Mesenchymal stem cell (in vitro differentiated cells and primary cell): ENCODE measurements around the gene MINDY1. TPM values are rescaled to one million over a fixed set of nuclear protein-coding genes. Genes with fewer than 3 reads are reported as not detected.

Experiments
- DNase-seq: peaks from one replicate; pipeline ENCODE4 v3.0.0-alpha.2; 2013
- H2AFZ ChIP-seq: one replicate; pipeline ENCODE4 v1.6.1; 2013; ENCODE audit warnings: low read depth, mild to moderate bottlenecking, control low read depth, inconsistent platforms, low read length, moderate library complexity
- H2AK5ac ChIP-seq: 2 replicates; pipeline ENCODE4 v1.6.1; 2013; ENCODE audit warnings: low read length, moderate library complexity, mild to moderate bottlenecking, inconsistent platforms; ENCODE audit not compliant: severe bottlenecking
- H2BK120ac ChIP-seq: one replicate; pipeline ENCODE4 v1.6.1; 2013; ENCODE audit warnings: low read depth, mild to moderate bottlenecking, inconsistent platforms, low read length, moderate library complexity
- H2BK12ac ChIP-seq, 2 experiments: one replicate each; pipeline ENCODE4 v1.6.1; 2013; ENCODE audit warnings: inconsistent platforms in 2 of 2, low read length in 2 of 2, mild to moderate bottlenecking in 2 of 2, moderate library complexity in 2 of 2, control low read depth in 1 of 2
- H2BK15ac ChIP-seq: one replicate; pipeline ENCODE4 v1.6.1; 2013; ENCODE audit warnings: mild to moderate bottlenecking, low read depth, inconsistent platforms; ENCODE audit not compliant: poor library complexity, severe bottlenecking
- H2BK5ac ChIP-seq: 2 replicates; pipeline ENCODE4 v1.6.1; 2013; ENCODE audit warnings: low read depth, mild to moderate bottlenecking, low read length, control low read depth, inconsistent platforms; ENCODE audit not compliant: poor library complexity, severe bottlenecking
- H3K14ac ChIP-seq, 2 experiments: one replicate each; pipeline ENCODE4 v1.6.1; 2013; ENCODE audit warnings: inconsistent platforms in 2 of 2, low read length in 2 of 2, control low read depth in 1 of 2, mild to moderate bottlenecking in 1 of 2, moderate library complexity in 1 of 2
- H3K18ac ChIP-seq, 2 experiments: one replicate each; pipeline ENCODE4 v1.6.1; 2013; ENCODE audit warnings: inconsistent platforms in 2 of 2, low read length in 2 of 2, control low read depth in 1 of 2, low read depth in 1 of 2, mild to moderate bottlenecking in 1 of 2
- H3K23ac ChIP-seq, 2 experiments: one replicate each; pipeline ENCODE4 v1.6.1; 2013; ENCODE audit warnings: inconsistent platforms in 2 of 2, low read length in 2 of 2, mild to moderate bottlenecking in 2 of 2, moderate library complexity in 2 of 2, control low read depth in 1 of 2
- H3K27ac ChIP-seq: 2 replicates; pipeline ENCODE4 v1.5.1; 2013; ENCODE audit warnings: mild to moderate bottlenecking, moderate library complexity, low read length, control low read depth, inconsistent platforms; ENCODE audit not compliant: poor library complexity, severe bottlenecking
- H3K27me3 ChIP-seq, 2 experiments: 2 replicates each; pipeline versions ENCODE4 v1.6.1 to v1.7.0; 2013; ENCODE audit warnings: low read length in 2 of 2, mild to moderate bottlenecking in 2 of 2, moderate library complexity in 2 of 2, control low read depth in 1 of 2, inconsistent platforms in 1 of 2; ENCODE audit not compliant: control insufficient read depth in 1 of 2, insufficient read depth in 1 of 2
- H3K36me3 ChIP-seq, 2 experiments: 2 replicates each; pipeline versions ENCODE4 v1.6.1 to v1.7.0; 2013; ENCODE audit warnings: low read length in 2 of 2, control low read depth in 1 of 2, inconsistent platforms in 1 of 2, low read depth in 1 of 2, mild to moderate bottlenecking in 1 of 2; ENCODE audit not compliant: insufficient read depth in 2 of 2, control insufficient read depth in 1 of 2
- H3K4ac ChIP-seq, 2 experiments: one replicate each; pipeline ENCODE4 v1.6.1; 2013; ENCODE audit warnings: inconsistent platforms in 2 of 2, low read length in 2 of 2, mild to moderate bottlenecking in 2 of 2, moderate library complexity in 2 of 2, control low read depth in 1 of 2, low read depth in 1 of 2
- H3K4me1 ChIP-seq: 2 replicates; pipeline ENCODE4 v1.6.1; 2013; ENCODE audit warnings: low read depth, low read length, control low read depth; ENCODE audit not compliant: control insufficient read depth, insufficient read depth
- H3K4me2 ChIP-seq: 2 replicates; pipeline ENCODE4 v1.6.1; 2013; ENCODE audit warnings: low read length, mild to moderate bottlenecking, inconsistent platforms; ENCODE audit not compliant: poor library complexity, severe bottlenecking
- H3K4me3 ChIP-seq, 2 experiments: 2 replicates each; pipeline versions ENCODE4 v1.5.1 to v1.7.0; 2013; ENCODE audit warnings: low read length in 2 of 2, mild to moderate bottlenecking in 2 of 2, control low read depth in 1 of 2, low read depth in 1 of 2; ENCODE audit not compliant: insufficient read depth in 1 of 2
- H3K79me1 ChIP-seq: replicated peaks from 2 replicates; pipeline ENCODE4 v1.6.1; 2013; ENCODE audit warnings: mild to moderate bottlenecking, control low read depth, low read length, inconsistent platforms; ENCODE audit not compliant: poor library complexity, severe bottlenecking
- H3K9ac ChIP-seq: 2 replicates; pipeline ENCODE4 v1.7.0; 2013; ENCODE audit warnings: mild to moderate bottlenecking, low read length, moderate library complexity
- H3K9me3 ChIP-seq: 2 replicates; pipeline ENCODE4 v1.7.0; 2013; ENCODE audit warnings: mild to moderate bottlenecking, low read length; ENCODE audit not compliant: control insufficient read depth
- H4K8ac ChIP-seq: one replicate; pipeline ENCODE4 v1.6.1; 2013; ENCODE audit warnings: inconsistent platforms, mild to moderate bottlenecking, low read length, moderate library complexity
- H4K91ac ChIP-seq: one replicate; pipeline ENCODE4 v1.6.1; 2013; ENCODE audit warnings: mild to moderate bottlenecking, low read length, inconsistent platforms
- WGBS: methylation state at CpG from one replicate; pipeline ENCODE4 v1.1.7; 2013; ENCODE audit warnings: mixed read lengths; 5-methylcytosine and 5-hydroxymethylcytosine counted together
- polyA plus RNA-seq, 2 experiments: library from polyadenylated mRNA; stranded (reverse); fragments of 200-250 nt; gene quantifications; one replicate each; pipeline ENCODE4 v1.2.3, GENCODE V29; 2013

MINDY1 gene, protein sequence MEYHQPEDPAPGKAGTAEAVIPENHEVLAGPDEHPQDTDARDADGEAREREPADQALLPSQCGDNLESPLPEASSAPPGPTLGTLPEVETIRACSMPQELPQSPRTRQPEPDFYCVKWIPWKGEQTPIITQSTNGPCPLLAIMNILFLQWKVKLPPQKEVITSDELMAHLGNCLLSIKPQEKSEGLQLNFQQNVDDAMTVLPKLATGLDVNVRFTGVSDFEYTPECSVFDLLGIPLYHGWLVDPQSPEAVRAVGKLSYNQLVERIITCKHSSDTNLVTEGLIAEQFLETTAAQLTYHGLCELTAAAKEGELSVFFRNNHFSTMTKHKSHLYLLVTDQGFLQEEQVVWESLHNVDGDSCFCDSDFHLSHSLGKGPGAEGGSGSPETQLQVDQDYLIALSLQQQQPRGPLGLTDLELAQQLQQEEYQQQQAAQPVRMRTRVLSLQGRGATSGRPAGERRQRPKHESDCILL
- polyA plus RNA-seq (2013, experiment 1 of 2) = 9.3 TPM
- 8.1 TPM for polyA plus RNA-seq (2013, experiment 2 of 2)

- peak; percentile 96 for DNase-seq
- H3K36me3 ChIP-seq = peaks cover 7 to 15% of the 10 kb centered on the region in 2 experiments
- H3K27me3 ChIP-seq = no peaks in the 10 kb centered on the region
- H4K8ac ChIP-seq = peak within 1 kb of the TSS; percentile 41
- H3K9me3 ChIP-seq = no peaks in the 10 kb centered on the region
- peak within 1 kb of the TSS; percentile 27 for H2AK5ac ChIP-seq
- peak within 1 kb of the TSS in 1 of 2 experiments; percentile 90 for H3K23ac ChIP-seq
- H3K4me3 ChIP-seq = peak within 1 kb of the TSS; percentile 60 to 93
- peaks cover 15% of the 10 kb centered on the region for H3K79me1 ChIP-seq
- 16% methylated on average over 11 of the region's 18 CpGs for WGBS
- peak within 1 kb of the TSS in 1 of 2 experiments; percentile 82 for H3K14ac ChIP-seq
- peak within 1 kb of the TSS; percentile 85 for H3K27ac ChIP-seq
- H3K4me2 ChIP-seq = peak within 1 kb of the TSS; percentile 82
- peaks cover 24% of the 10 kb centered on the region for H3K4me1 ChIP-seq
- H2BK12ac ChIP-seq = peak within 1 kb of the TSS; percentile 1 to 91
- H3K4ac ChIP-seq = peak within 1 kb of the TSS in 1 of 2 experiments; percentile 74
- peak within 1 kb of the TSS; percentile 60 for H2AFZ ChIP-seq
- no peak within 1 kb of the TSS for H4K91ac ChIP-seq
- H2BK5ac ChIP-seq = no peak within 1 kb of the TSS
- peak within 1 kb of the TSS; percentile 11 for H2BK120ac ChIP-seq
- peak within 1 kb of the TSS; percentile 97 for H3K9ac ChIP-seq
- peak within 1 kb of the TSS; percentile 77 to 95 for H3K18ac ChIP-seq
- H2BK15ac ChIP-seq = peak within 1 kb of the TSS; percentile 62
These were observed at the start of gene MINDY1 for GRCh38 chr1:151006327-151007052. Gene MINDY1, minus strand, starts transcription at chr1:151006902. Its CDS starts 4,285 bp downstream, at chr1:151002617.

GRCh38 chr1:151056149-151056548, 49.4 kb upstream of the MINDY1 start:
- Histone ChIP-seq H3K4ac (no peak overlapping the region), H3K79me1 (peaks cover 9% of the 10 kb centered on the region), H3K36me3 (peaks cover 36 to 59% of the 10 kb centered on the region in 2 experiments), H3K4me2 (no peak overlapping the region), H4K8ac (no peak overlapping the region), H2BK5ac (no peak overlapping the region), H3K4me3 (no peak overlapping the region), H3K23ac (no peak overlapping the region), H3K9ac (peak overlapping the region; percentile 55), H2BK120ac (no peak overlapping the region), H3K14ac (no peak overlapping the region), H3K18ac (no peak overlapping the region), H3K27ac (no peak overlapping the region), H2BK12ac (no peak overlapping the region), H4K91ac (no peak overlapping the region), H2AFZ (no peak overlapping the region), H3K9me3 (no peaks in the 10 kb centered on the region), H3K27me3 (no peaks in the 10 kb centered on the region), H2AK5ac (peak overlapping the region; percentile 56), H2BK15ac (no peak overlapping the region), H3K4me1 (peaks cover 11% of the 10 kb centered on the region)
- DNase-seq = no peak
- WGBS = 46% methylated on average over 2 of the region's 2 CpGs

DNA sequence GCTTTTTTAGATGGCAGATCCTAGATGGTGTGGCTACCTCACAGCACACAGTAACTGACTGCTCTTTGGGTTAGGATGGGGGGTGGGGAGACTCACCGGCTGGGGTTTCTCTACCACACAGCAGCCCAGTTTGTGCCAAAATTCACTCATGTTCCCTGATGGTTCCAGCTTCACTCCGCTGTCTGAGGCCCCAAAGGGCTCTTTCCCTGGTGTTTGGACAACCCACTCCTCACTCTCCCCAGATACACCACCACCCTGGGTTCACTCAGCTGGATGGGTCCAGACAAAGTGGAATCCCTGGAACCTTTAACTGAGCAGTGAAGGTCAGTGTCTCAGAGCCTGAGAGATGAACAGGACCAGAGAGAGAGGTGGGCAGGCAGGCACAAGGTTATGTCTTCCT, 48.9 kb upstream of the MINDY1 start:
- H3K27me3 ChIP-seq = no peaks in the 10 kb centered on the region

More for the DNA sequence above, 48.9 kb upstream of the MINDY1 start:
- no peak overlapping the region for H2BK12ac ChIP-seq
- H4K91ac ChIP-seq = no peak overlapping the region
- H3K79me1 ChIP-seq = peaks cover 9% of the 10 kb centered on the region
- H3K18ac ChIP-seq = no peak overlapping the region
- no peak for DNase-seq
- H4K8ac ChIP-seq = no peak overlapping the region
- H3K4me1 ChIP-seq = peaks cover 11% of the 10 kb centered on the region
- H3K4me3 ChIP-seq = no peak overlapping the region
- H2BK5ac ChIP-seq = no peak overlapping the region
- H3K23ac ChIP-seq = no peak overlapping the region
- H2AFZ ChIP-seq = no peak overlapping the region
- H3K14ac ChIP-seq = no peak overlapping the region
- peak overlapping the region; percentile 55 for H3K9ac ChIP-seq
- no peak overlapping the region for H2BK120ac ChIP-seq
- no peaks in the 10 kb centered on the region for H3K9me3 ChIP-seq
- H3K4me2 ChIP-seq = no peak overlapping the region
- peaks cover 36 to 65% of the 10 kb centered on the region in 2 experiments for H3K36me3 ChIP-seq
- H3K27ac ChIP-seq = no peak overlapping the region
- WGBS = 100% methylated on average over 1 of the region's 2 CpGs
- H2BK15ac ChIP-seq = no peak overlapping the region
- H2AK5ac ChIP-seq = peak overlapping the region; percentile 37
- no peak overlapping the region for H3K4ac ChIP-seq
